LHCN-M2 (cell line): Measurements from ENCODE around the gene FOXO3B. TPM values are rescaled to one million over a fixed set of nuclear protein-coding genes. Genes with fewer than 3 reads are reported as not detected.
"Not testable (repeated sequence)": the region's sequence is repeated elsewhere in the genome, so short reads cannot be mapped to it uniquely, and the experiment has no call there.

Experiments
- DNase-seq: peaks from one replicate; pipeline ENCODE4 v3.0.0-alpha.2; 2012; ENCODE audit warnings: low read depth
- total RNA-seq: library from RNA; depleted of rRNA; stranded (reverse); fragments of >200 nt; gene quantifications from 2 replicates; pipeline ENCODE4 v1.2.3, GENCODE V29; 2014; rRNA removed

Gene FOXO3B
- total RNA-seq, 1 experiment from 2014 or later, result 6.1 TPM

GRCh38 chr17:18650094-18650493 lies 32.0 kb downstream of the FOXO3B start:
- not testable (repeated sequence) for DNase-seq

DNA sequence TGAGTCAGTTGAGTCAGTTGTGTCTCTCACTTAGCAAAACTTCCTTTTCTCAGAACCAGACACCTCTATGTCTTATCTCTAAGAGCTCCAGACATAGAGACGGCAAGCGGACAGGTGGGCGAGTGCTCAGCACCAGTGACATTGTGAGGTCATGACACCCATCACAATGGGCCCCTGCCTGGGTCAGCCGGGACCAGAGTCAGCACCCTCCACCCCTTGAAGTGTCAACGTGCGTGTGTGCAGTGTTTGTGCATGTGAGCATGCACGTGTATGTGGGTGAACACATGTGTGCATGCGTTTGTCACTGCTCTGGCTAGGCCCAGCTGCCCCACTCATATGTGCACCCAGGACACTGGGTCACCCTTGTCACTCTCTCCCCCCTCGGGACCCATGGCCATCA lies 37.8 kb downstream of the FOXO3B start, which contains the start of gene TBC1D28:
TBC1D28 (minus strand) TSS at position 101 of the 400 bp plus-strand sequence. CDS start 3,039 bp downstream, outside the sequence.
- not testable (repeated sequence) for DNase-seq

DNA sequence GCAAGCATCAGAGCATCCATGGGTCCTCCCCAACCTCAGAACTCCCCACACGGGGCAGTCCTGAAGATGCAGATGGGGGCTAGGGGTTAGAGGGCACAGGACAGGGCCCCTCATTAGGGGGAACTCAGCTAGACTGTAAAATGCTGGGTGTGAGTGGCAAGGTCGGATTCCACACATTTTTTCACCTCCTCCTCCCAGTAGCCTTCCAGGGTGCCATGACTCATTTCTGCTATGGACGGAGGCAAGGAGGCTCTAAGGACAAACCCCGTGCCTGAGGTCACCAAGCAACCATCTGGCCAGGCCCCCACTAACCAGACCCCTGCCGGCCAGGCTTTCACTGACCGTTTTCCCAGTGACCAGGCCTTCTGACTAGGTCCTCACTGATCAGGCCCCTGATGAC lies 39.0 kb downstream of the FOXO3B start:
- not testable (repeated sequence) for DNase-seq

GRCh38 chr17:18638357-18638756 lies 43.8 kb downstream of the FOXO3B start:
- DNase-seq, result not testable (repeated sequence)

DNA sequence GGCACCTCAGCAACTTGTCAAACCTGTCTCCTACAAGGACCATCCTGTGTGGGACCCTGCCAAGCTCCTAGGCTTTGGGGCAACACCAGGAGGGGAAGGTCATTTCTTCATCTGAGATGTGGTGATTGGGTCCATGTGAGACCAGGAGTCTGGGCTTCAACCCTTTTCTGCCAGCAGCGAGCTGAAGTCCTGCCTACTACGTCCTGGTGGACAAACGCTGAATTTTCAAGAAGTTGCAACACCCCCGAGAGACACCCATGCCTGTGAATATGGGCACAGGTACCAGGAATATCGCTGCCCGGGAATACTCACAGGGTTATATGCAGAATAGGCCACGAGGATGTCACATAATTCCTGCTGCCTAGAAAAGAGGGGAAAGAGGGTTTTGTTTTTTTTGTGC lies 45.9 kb downstream of the FOXO3B start:
- DNase-seq, result not testable (repeated sequence)

DNA sequence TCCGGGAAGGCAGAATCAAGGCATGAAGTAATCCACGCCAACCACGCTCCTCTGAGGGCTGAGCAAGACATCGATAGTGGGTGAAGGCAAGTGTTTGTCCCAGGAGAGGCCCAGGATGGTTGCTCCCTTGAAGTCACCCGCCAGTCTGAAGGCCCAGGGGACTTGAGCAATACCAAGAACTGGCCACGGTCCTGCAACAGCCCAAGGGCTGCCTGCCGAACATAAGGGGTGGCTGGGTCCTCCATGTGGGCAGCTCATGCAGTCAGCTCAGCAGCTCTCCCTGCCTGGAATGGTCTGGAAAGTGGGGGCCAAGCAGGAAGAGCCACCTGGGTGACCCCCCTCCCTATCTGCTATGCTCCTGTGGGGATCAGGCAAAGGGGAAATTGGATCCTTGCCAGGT lies 46.3 kb downstream of the FOXO3B start:
- DNase-seq, result not testable (repeated sequence)

- not testable (repeated sequence) for DNase-seq
Measured at GRCh38 chr17:18634550-18635263, 47.4 kb downstream of the FOXO3B start.

Other genes with a start within 250 kb of the FOXO3B start
- not detected in 2 replicates for gene LGALS9C, start 205.5 kb downstream of the FOXO3B start, total RNA-seq
- gene TBC1D28, start 37.9 kb downstream of the FOXO3B start, total RNA-seq, result not detected in 2 replicates
- gene FBXW10, start 61.7 kb upstream of the FOXO3B start, total RNA-seq, result not detected in 2 replicates
- gene TVP23B, start 98.9 kb upstream of the FOXO3B start, total RNA-seq, result 44.5 and 68.6 TPM in 2 replicates
- gene PRPSAP2, start 175.8 kb upstream of the FOXO3B start, total RNA-seq, result 32.0 and 33.4 TPM in 2 replicates